ENCODE data around the gene ZDHHC3. TPM values are rescaled to one million over a fixed set of nuclear protein-coding genes. Genes with fewer than 3 reads are reported as not detected.

The ZDHHC3 gene
- total RNA-seq, 1 donor from 2014 or later = 63.4 TPM

DNA sequence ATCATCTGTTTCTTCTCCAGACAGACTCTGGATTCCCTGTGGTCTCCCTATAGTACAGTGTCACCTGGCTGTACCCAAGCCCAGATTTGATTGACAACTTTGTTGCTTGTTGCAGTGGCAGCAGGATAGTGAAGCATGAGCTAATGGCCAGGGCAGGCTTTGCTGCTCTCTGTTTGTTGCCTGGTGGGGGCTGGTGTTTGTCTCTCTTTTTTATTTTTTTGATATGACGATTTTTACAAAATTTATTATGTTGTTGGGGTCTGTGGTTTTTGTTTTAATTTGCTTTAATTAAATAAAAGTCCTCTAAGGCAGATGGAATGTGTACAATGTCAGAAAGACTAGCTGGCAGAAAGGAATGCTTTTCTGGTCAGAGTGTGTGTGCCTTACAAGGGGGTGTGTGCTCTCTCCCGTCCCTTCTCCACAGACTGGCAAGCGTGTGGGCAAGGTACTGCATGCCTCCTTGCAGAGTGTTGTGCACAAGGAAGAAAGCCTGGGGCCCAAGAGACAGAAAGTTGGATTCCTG lies 34.9 kb upstream of the ZDHHC3 start:
- DNase-seq (ENCODE audit: low spot score) = no peak
- Mint-ChIP-seq H3K4me1 (ENCODE audit: low read depth) (peaks cover 51% of the 10 kb centered on the region), H3K9me3 (ENCODE audit: low read depth) (peaks cover 2% of the 10 kb centered on the region), H3K36me3 (ENCODE audit: low read depth) (peaks cover 9% of the 10 kb centered on the region), H3K4me3 (ENCODE audit: unreplicated experiment) (peak overlapping the region; percentile 48), H3K27ac (ENCODE audit: unreplicated experiment) (peak overlapping the region; percentile 84), H3K27me3 (ENCODE audit: low read depth) (no peaks in the 10 kb centered on the region)
- TF ChIP-seq, protein P1, sequence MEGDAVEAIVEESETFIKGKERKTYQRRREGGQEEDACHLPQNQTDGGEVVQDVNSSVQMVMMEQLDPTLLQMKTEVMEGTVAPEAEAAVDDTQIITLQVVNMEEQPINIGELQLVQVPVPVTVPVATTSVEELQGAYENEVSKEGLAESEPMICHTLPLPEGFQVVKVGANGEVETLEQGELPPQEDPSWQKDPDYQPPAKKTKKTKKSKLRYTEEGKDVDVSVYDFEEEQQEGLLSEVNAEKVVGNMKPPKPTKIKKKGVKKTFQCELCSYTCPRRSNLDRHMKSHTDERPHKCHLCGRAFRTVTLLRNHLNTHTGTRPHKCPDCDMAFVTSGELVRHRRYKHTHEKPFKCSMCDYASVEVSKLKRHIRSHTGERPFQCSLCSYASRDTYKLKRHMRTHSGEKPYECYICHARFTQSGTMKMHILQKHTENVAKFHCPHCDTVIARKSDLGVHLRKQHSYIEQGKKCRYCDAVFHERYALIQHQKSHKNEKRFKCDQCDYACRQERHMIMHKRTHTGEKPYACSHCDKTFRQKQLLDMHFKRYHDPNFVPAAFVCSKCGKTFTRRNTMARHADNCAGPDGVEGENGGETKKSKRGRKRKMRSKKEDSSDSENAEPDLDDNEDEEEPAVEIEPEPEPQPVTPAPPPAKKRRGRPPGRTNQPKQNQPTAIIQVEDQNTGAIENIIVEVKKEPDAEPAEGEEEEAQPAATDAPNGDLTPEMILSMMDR (IDR thresholded peaks at IDR 0.05) = no peak

DNA sequence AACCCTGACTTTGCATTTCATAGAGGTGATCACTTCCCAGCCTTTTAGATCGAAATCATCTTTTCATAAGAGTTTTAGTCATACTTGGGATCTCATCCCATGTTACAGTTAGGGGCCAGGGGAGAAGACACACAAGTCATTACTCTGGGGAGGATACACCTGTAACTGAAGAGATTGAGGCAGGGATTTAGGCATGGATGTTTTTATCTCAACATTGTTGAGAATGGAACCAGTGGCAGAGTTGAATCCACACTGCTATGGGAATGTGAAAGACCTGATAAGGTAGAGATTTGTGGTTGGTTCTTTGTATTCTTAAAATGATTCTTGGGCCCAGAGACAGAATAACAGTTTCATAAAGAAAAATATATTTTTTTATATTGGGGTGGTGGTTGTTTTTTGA lies 33.9 kb upstream of the ZDHHC3 start:
- Mint-ChIP-seq H3K36me3 (ENCODE audit: low read depth) (peaks cover 18% of the 10 kb centered on the region), H3K27me3 (ENCODE audit: low read depth) (no peaks in the 10 kb centered on the region), H3K4me1 (ENCODE audit: low read depth) (peaks cover 51% of the 10 kb centered on the region), H3K4me3 (ENCODE audit: unreplicated experiment) (no peak overlapping the region), H3K27ac (ENCODE audit: unreplicated experiment) (peak overlapping the region; percentile 84), H3K9me3 (ENCODE audit: low read depth) (peaks cover 4% of the 10 kb centered on the region)
- no peak for DNase-seq (ENCODE audit: low spot score)
- TF ChIP-seq, protein P1 (IDR thresholded peaks at IDR 0.05) = no peak

DNA sequence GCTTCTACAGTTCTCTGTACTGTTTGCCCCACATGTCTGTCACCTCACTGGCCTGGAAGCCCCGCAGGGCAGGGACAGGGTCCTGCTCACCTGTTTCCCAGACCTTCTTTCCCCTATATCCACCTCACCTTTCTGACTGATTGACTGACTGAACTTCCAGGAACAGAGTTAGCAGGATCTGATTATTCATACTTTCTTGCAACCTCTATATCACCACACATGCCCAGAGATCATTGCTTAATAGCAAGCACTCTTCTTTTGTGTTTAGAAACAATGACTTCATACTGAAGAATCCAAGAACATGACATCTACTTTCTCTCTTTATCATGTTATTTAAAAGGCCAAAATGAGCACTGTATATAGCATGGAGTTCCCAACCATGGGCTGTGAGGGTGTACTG lies 32.1 kb upstream of the ZDHHC3 start:
- Mint-ChIP-seq H3K27ac (ENCODE audit: unreplicated experiment) (no peak overlapping the region), H3K27me3 (ENCODE audit: low read depth) (no peaks in the 10 kb centered on the region), H3K4me3 (ENCODE audit: unreplicated experiment) (no peak overlapping the region), H3K36me3 (ENCODE audit: low read depth) (peaks cover 32% of the 10 kb centered on the region), H3K9me3 (ENCODE audit: low read depth) (peaks cover 11% of the 10 kb centered on the region), H3K4me1 (ENCODE audit: low read depth) (peaks cover 46% of the 10 kb centered on the region)
- DNase-seq (ENCODE audit: low spot score) = no peak
- TF ChIP-seq, protein P1 (IDR thresholded peaks at IDR 0.05) = no peak

DNA sequence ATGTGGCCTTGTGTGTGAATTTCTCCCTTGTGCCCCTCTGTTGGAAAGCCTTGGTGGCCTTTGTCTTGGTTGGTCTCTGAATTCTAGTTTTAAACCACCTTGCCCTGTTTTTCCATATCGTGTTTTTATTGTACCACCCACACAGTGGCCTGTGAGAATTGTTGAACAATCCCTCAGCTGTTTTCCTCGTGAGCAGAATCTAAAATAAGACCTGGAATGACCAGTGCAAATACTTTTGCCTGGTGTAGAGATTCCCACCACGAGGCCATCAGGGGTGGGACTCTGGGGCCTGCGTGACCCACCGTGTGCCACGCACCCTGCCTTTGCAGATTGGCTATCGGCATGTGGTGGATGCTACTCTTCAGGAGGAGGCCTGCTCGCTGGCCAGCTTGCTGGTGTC lies 31.1 kb upstream of the ZDHHC3 start:
- Mint-ChIP-seq H3K4me1 (ENCODE audit: low read depth) (peaks cover 36% of the 10 kb centered on the region), H3K9me3 (ENCODE audit: low read depth) (peaks cover 11% of the 10 kb centered on the region), H3K27me3 (ENCODE audit: low read depth) (no peaks in the 10 kb centered on the region), H3K4me3 (ENCODE audit: unreplicated experiment) (no peak overlapping the region), H3K36me3 (ENCODE audit: low read depth) (peaks cover 33% of the 10 kb centered on the region), H3K27ac (ENCODE audit: unreplicated experiment) (peak overlapping the region; percentile 69)
- TF ChIP-seq, protein P1 (IDR thresholded peaks at IDR 0.05) = no peak
- DNase-seq (ENCODE audit: low spot score) = no peak

DNA sequence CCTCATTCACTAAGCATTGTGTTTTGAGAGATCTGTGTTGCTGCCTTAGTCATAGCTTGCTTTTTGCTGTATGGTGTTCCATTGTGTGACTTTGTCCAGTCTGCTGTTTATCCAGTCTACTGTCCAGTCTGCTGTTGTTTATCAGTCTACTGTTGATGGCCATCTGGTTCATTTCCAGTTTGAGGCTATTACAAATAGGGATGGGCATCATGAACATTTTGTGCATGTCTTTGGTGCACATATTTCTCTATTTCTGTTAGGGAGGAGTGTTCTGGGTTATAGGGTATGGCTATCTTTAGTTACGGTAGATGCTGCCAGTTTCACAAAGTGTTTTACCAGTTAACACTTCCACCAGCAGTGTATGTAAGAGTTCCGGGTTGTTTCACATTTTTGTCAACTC lies 27.9 kb upstream of the ZDHHC3 start:
- peaks cover 11% of the 10 kb centered on the region for H3K4me1 Mint-ChIP-seq (ENCODE audit: low read depth)
- H3K36me3 Mint-ChIP-seq (ENCODE audit: low read depth) = peaks cover 53% of the 10 kb centered on the region
- no peak for DNase-seq (ENCODE audit: low spot score)
- peaks cover 11% of the 10 kb centered on the region for H3K9me3 Mint-ChIP-seq (ENCODE audit: low read depth)
- no peak overlapping the region for H3K27ac Mint-ChIP-seq (ENCODE audit: unreplicated experiment)
- H3K4me3 Mint-ChIP-seq (ENCODE audit: unreplicated experiment) = no peak overlapping the region
- no peaks in the 10 kb centered on the region for H3K27me3 Mint-ChIP-seq (ENCODE audit: low read depth)
- TF ChIP-seq, protein P1 (IDR thresholded peaks at IDR 0.05) = no peak

Measured in chondrocyte (in vitro differentiated cells).